K562 (cell line): ENCODE data around the gene TTC33. TPM values are rescaled to one million over a fixed set of nuclear protein-coding genes. Genes with fewer than 3 reads are reported as not detected.

Experiments
- ARID4B ChIP-seq: sonication (generic); formaldehyde crosslinking; IDR thresholded peaks from 2 replicates; pipeline ENCODE4 v1.8.0; 2022; ENCODE audit warnings: mild to moderate bottlenecking, missing genetic modification reagents
- CHAMP1 ChIP-seq: fragments of 450-650 bp; IDR thresholded peaks from 2 replicates; pipeline ENCODE4 v1.6.1; 2016; ENCODE audit warnings: mild to moderate bottlenecking
- E2F3 ChIP-seq: fragments of 250-450 bp; sonication (Bioruptor Pico); IDR thresholded peaks from 2 replicates; pipeline ENCODE4 v1.4.0; 2020; ENCODE audit warnings: mild to moderate bottlenecking
- ELF4 ChIP-seq: fragments of 450-650 bp; formaldehyde crosslinking; IDR thresholded peaks from 2 replicates; pipeline ENCODE4 v1.4.0; 2022; ENCODE audit warnings: missing genetic modification characterization
- EP300 ChIP-seq: IDR thresholded peaks from 2 replicates; pipeline ENCODE4 v1.6.1; 2012; ENCODE audit warnings: low read length, improper control_type of control experiment
- GTF2F1 ChIP-seq: IDR thresholded peaks from 2 replicates; pipeline ENCODE4 v1.6.1; 2011; ENCODE audit warnings: low read depth, low read length, improper control_type of control experiment
- IRF9 ChIP-seq: fragments of 450-650 bp; IDR thresholded peaks from 2 replicates; pipeline ENCODE4 v1.6.1; 2016; ENCODE audit warnings: missing biosample characterization, missing genetic modification characterization
- L3MBTL2 ChIP-seq: fragments of 450-650 bp; IDR thresholded peaks from 2 replicates; pipeline ENCODE4 v1.6.1; 2016; ENCODE audit warnings: mild to moderate bottlenecking, moderate library complexity
- MEIS2 ChIP-seq: fragments of 450-650 bp; IDR thresholded peaks from 2 replicates; pipeline ENCODE4 v1.6.1; 2014; ENCODE audit warnings: mild to moderate bottlenecking; ENCODE audit not compliant: partially characterized antibody
- NBN ChIP-seq: fragments of 450-650 bp; IDR thresholded peaks from 2 replicates; pipeline ENCODE4 v1.6.1; 2016; ENCODE audit warnings: low read depth, mild to moderate bottlenecking
- SAFB ChIP-seq: fragments of 200-400 bp; formaldehyde crosslinking; IDR thresholded peaks from 2 replicates; pipeline ENCODE4 v1.6.1; 2017; ENCODE audit warnings: low read depth, low read length, borderline replicate concordance
- TCF3 ChIP-seq: sonication (generic); formaldehyde crosslinking; IDR thresholded peaks from 2 replicates; pipeline ENCODE4 v1.4.0; 2020; ENCODE audit warnings: mild to moderate bottlenecking, missing genetic modification reagents
- THRAP3 ChIP-seq: fragments of 450-650 bp; IDR thresholded peaks from 2 replicates; pipeline ENCODE4 v1.6.1; 2016; ENCODE audit warnings: mild to moderate bottlenecking, inconsistent platforms, borderline replicate concordance
- ZHX1 ChIP-seq: fragments of 150-350 bp; conservative IDR thresholded peaks from 2 replicates; pipeline ENCODE4 v1.6.1; 2014; ENCODE audit warnings: low read length
- polyA plus RNA-seq, 8 experiments: library from polyadenylated mRNA; depleted of rRNA in 4 of 8; stranded (reverse) in 5 of 8; unstranded in 3 of 8; fragments of >200 nt; fragmentation: Nextera tagmentation in 2 of 8; fragmentation: Illumina TruSeq in 1 of 8; extraction: Ambion mirVana in 2 of 8; extraction: Trizol in 1 of 8; gene quantifications; 2 replicates each; pipeline versions ENCODE4 v1.2.1 to v1.2.3, GENCODE V29; 2011 to 2014; ENCODE audit warnings: inconsistent platforms in 1 of 8, missing spikeins in 1 of 8
- total RNA-seq, 7 experiments: library from RNA; depleted of rRNA in 6 of 7; stranded (reverse); fragments of >200 nt in 6 of 7; fragmentation: Illumina TruSeq in 2 of 7; extraction: Trizol in 2 of 7; gene quantifications; 2 replicates each; pipeline versions ENCODE4 v1.2.1 to v1.2.3, GENCODE V29; 2011 to 2021; ENCODE audit warnings: low replicate concordance in 1 of 7

Gene TTC33
- total and polyA plus RNA-seq, 9 of the 15 experiments (the other 6 are each of a cell fraction or from before 2014, with no cell fraction given), result 11.5 to 24.9 (median 21.1) TPM

- TF ChIP-seq ARID4B (peak; percentile 90), THRAP3 (no peak), ZHX1 (0 out of 2 replicates have a peak, but pooled peaks have one; percentile 19), E2F3 (peak; percentile 100), L3MBTL2 (peak; percentile 98), NBN (peak; percentile 61; the same call in 1 of the 2 replicates), TCF3 (peak; percentile 34), EP300 (peak; percentile 30; the same call in 1 of the 2 replicates), ELF4 (CRISPR knock-in tag) (0 out of 2 replicates have a peak, but pooled peaks have one; percentile 3), IRF9 (tag) (no peak; the same call in 1 of the 2 replicates), CHAMP1 (peak; percentile 79; the same call in 1 of the 2 replicates), GTF2F1 (no peak), SAFB (peak; percentile 82), MEIS2 (peak; percentile 49)
These were observed at the start of gene TTC33 (continued) for GRCh38 chr5:40755407-40756365.
